Coronary artery (tissue), 2 donors: ENCODE data around the gene CLDN5.
"Not testable (repeated sequence)": the region's sequence is repeated elsewhere in the genome, so short reads cannot be mapped to it uniquely, and the experiment has no call there.

Experiments used
- DNase-seq: peaks from one replicate; pipeline ENCODE4 v3.0.0-alpha.2; 2017; ENCODE audit warnings: low spot score
- H3K27ac ChIP-seq, 2 donors: fragments of 200-600 bp; sonication (generic); one replicate each; pipeline ENCODE4 v1.5.1; 2016 to 2019
- H3K4me3 ChIP-seq: fragments of 200-600 bp; sonication (generic); 2 replicates; pipeline ENCODE4 v1.5.1; 2016; ENCODE audit warnings: mild to moderate bottlenecking, moderate library complexity
- TF ChIP-seq, protein P1 (sequence below): fragments of 200-600 bp; sonication (generic); IDR thresholded peaks from one replicate; pipeline ENCODE4 v1.5.1; 2019; ENCODE audit warnings: antibody characterized with exemption

Gene CLDN5

DNA sequence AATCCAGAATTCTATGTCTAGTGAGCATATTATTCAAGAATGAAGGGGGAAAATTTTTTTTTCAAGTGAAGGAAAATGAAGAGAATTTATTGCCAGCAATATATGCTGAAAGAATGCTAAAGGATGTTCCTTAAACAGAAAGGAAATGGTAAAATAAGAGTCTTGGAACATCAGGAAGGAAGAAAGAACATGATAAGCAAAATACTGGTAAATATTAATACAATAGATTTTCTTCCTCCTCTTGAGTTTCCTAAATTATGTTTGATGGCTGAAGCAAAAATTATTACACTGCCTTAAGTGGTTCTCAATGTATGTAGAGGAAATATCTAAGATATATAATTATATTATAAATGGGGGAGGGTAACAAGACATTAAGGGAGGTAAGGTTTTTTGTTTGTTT lies 9.6 kb upstream of the CLDN5 start:
- no peak overlapping the region for H3K27ac ChIP-seq

DNA sequence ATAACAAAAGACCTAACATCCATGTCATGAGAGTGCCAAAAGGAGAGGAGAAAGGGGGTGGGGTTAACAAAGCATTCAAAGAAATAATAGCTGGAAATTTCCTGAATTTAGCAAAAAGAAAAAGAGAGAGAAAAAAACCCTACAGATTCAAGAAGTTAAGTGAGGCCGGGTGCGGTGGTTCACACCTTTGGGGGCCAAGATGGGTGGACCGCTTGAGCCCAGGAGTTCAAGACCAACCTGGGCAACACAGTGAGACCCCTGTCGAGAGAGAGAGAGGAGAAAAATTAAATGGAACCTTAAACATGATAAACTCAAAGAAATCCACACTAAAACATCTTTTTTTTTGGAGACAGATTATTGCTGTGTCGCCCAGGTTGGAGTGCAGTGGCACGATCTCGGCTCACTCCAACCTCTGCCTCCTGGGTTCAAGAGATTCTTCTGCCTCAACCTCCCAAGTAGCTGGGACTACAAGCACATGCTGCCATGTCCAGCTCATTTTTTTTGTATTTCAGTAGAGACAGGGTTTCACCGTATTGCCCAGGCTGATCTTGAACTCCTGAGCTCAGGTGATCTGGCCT lies 8.9 kb upstream of the CLDN5 start:
- TF ChIP-seq, protein P1, sequence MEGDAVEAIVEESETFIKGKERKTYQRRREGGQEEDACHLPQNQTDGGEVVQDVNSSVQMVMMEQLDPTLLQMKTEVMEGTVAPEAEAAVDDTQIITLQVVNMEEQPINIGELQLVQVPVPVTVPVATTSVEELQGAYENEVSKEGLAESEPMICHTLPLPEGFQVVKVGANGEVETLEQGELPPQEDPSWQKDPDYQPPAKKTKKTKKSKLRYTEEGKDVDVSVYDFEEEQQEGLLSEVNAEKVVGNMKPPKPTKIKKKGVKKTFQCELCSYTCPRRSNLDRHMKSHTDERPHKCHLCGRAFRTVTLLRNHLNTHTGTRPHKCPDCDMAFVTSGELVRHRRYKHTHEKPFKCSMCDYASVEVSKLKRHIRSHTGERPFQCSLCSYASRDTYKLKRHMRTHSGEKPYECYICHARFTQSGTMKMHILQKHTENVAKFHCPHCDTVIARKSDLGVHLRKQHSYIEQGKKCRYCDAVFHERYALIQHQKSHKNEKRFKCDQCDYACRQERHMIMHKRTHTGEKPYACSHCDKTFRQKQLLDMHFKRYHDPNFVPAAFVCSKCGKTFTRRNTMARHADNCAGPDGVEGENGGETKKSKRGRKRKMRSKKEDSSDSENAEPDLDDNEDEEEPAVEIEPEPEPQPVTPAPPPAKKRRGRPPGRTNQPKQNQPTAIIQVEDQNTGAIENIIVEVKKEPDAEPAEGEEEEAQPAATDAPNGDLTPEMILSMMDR: no peak
- no peak for DNase-seq
- Histone ChIP-seq H3K27ac (no peak overlapping the region), H3K4me3 (no peak overlapping the region)

More for the DNA sequence above, 9.6 kb upstream of the CLDN5 start:
- no peak overlapping the region for H3K4me3 ChIP-seq
- DNase-seq: no peak
- TF ChIP-seq, protein P1: no peak

GRCh38 chr22:19531327-19531726 lies 7.1 kb upstream of the CLDN5 start:
- H3K27ac ChIP-seq, DNase-seq, H3K4me3 ChIP-seq: not testable (repeated sequence)

- H3K27ac ChIP-seq: no peak overlapping the region
- H3K4me3 ChIP-seq: no peak overlapping the region
- TF ChIP-seq, protein P1: no peak
- no peak for DNase-seq
Observed at GRCh38 chr22:19530751-19531150, 6.5 kb upstream of the CLDN5 start.

- TF ChIP-seq, protein P1: no peak
- no peak for DNase-seq
- H3K4me3 ChIP-seq: no peak overlapping the region
- H3K27ac ChIP-seq: no peak overlapping the region
Observed at GRCh38 chr22:19529811-19530210, 5.6 kb upstream of the CLDN5 start.

- TF ChIP-seq, protein P1: no peak
- H3K4me3 ChIP-seq: no peak overlapping the region
- H3K27ac ChIP-seq: no peak overlapping the region
- no peak for DNase-seq
Observed at GRCh38 chr22:19527861-19528417, 3.7 kb upstream of the CLDN5 start.

DNA sequence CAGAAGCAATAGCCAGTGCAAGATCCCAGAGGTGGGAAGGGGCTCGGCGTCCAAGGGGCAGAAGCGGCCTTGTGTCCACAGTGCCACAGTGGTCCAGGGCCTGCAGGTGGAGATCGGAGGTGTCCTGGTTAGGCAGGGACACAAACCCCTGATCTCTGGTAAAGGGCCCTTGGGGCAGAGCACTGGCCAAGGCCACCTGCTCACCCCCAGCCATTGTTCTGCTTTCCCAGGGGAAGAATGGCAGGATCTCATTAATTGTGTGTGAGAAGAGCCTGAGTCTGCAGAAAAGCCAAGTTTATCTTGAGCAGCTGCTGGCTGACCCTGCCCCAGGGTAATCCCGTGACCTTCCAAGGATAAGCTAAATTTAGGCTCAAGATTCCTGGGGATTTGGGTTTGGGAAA lies 3.1 kb upstream of the CLDN5 start:
- no peak overlapping the region for H3K27ac ChIP-seq
- TF ChIP-seq, protein P1: no peak
- DNase-seq: no peak
- no peak overlapping the region for H3K4me3 ChIP-seq
